Measurements from ENCODE around the gene DNAAF1.

DNA sequence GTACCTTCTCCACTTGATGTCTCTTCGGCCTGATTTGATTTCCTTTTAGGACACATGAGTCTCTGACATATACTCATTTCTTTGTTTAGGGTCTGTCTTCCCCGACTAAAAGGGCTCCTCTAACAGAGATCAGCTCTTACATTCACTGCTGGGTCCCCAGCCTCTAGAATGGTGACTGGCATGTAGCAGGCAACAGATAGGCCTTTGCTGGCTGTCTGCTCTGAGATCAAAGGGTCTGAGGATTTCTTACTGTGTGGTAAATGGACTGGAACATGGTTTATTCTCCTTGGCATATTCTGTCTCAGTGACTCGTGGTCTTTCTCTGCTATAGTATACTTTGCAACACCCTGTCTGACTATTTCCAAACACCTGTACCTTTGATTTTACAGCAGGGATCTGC lies 16.7 kb downstream of the DNAAF1 start:
- TF ChIP-seq POLR2AphosphoS5 (IDR thresholded peaks at IDR 0.05): no peak
- TF ChIP-seq, protein P1, sequence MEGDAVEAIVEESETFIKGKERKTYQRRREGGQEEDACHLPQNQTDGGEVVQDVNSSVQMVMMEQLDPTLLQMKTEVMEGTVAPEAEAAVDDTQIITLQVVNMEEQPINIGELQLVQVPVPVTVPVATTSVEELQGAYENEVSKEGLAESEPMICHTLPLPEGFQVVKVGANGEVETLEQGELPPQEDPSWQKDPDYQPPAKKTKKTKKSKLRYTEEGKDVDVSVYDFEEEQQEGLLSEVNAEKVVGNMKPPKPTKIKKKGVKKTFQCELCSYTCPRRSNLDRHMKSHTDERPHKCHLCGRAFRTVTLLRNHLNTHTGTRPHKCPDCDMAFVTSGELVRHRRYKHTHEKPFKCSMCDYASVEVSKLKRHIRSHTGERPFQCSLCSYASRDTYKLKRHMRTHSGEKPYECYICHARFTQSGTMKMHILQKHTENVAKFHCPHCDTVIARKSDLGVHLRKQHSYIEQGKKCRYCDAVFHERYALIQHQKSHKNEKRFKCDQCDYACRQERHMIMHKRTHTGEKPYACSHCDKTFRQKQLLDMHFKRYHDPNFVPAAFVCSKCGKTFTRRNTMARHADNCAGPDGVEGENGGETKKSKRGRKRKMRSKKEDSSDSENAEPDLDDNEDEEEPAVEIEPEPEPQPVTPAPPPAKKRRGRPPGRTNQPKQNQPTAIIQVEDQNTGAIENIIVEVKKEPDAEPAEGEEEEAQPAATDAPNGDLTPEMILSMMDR (IDR thresholded peaks at IDR 0.05): no peak
- no peak for TF ChIP-seq POLR2A (IDR thresholded peaks at IDR 0.05)
